K562 (cell line): ENCODE measurements around the gene RNF145. TPM values are rescaled to one million over a fixed set of nuclear protein-coding genes. Genes with fewer than 3 reads are reported as not detected.
A peak's percentile ranks its signal among the peaks of the same experiment; 100 is the strongest.

Source experiments
- ATAC-seq: fragments of 200-7000 bp; cut with Tn5 transposase; 3 replicates; pipeline ENCODE4 v1.9.1; 2020; ENCODE audit warnings: moderate library complexity
- BruUV-seq: library from RNA; stranded (reverse); fragments of 400-500 nt; replicated peaks from 2 replicates; lab custom pipeline; 2021; lab: Mats Ljungman, UMichigan
- CTCF ChIA-PET: fragments of 300-600 bp; formaldehyde crosslinking; extraction: SDS; loops from one replicate; lab custom pipeline; 2021; ENCODE audit warnings: low intra/inter-chr PET ratio; lab: Yijun Ruan, JAX
- POLR2A ChIA-PET: fragments of 300-600, 350-650 bp; sonication (Branson Sonifier 250); formaldehyde crosslinking; extraction: SDS; loops from one replicate; lab custom pipeline; 2021; ENCODE audit warnings: antibody characterized with exemption, inconsistent platforms; lab: Yijun Ruan, JAX
- DNase-seq, 4 experiments: peaks; one replicate each; pipeline versions ENCODE4 v3.0.0 to v3.0.0-alpha.2; 2011 to 2018; ENCODE audit warnings: low spot score in 3 of 4, mixed read lengths in 3 of 4; ENCODE audit errors: extremely low read depth in 1 of 4
- FAIRE-seq: peaks from 2 replicates; lab custom pipeline; 2011; peaks lifted over from hg19 to GRCh38; lab: Jason Lieb, UNC
- H2AFZ ChIP-seq: 2 replicates; pipeline ENCODE4 v1.6.0; 2011; ENCODE audit warnings: low read depth, low read length, control low read depth, inconsistent platforms
- H3K27ac ChIP-seq: fragments of 200-600 bp; 3 replicates; pipeline ENCODE4 v1.8.0; 2011; ENCODE audit warnings: low read depth, mild to moderate bottlenecking, control low read depth, inconsistent platforms, low read length, moderate library complexity, mixed read lengths; ENCODE audit errors: extremely low read depth
- H3K27me3 ChIP-seq, 2 experiments: fragments of 300-600 bp in 1 of 2; 2 replicates in 1 of 2; 3 replicates in 1 of 2; pipeline versions ENCODE4 v1.6.0 to v1.8.0; 2011; ENCODE audit warnings: inconsistent platforms in 2 of 2, low read length in 2 of 2, mild to moderate bottlenecking in 1 of 2, mixed read lengths in 1 of 2, moderate library complexity in 1 of 2; ENCODE audit not compliant: control insufficient read depth in 2 of 2, insufficient read depth in 2 of 2
- H3K36me3 ChIP-seq: fragments of 300-600 bp; 3 replicates; pipeline ENCODE4 v1.8.0; 2011; ENCODE audit warnings: mild to moderate bottlenecking, low read length, inconsistent platforms; ENCODE audit not compliant: control insufficient read depth, insufficient read depth
- H3K4me1 ChIP-seq, 2 experiments: fragments of 200-600 bp in 1 of 2; replicated peaks in 1 of 2; 2 replicates in 1 of 2; 3 replicates in 1 of 2; pipeline versions ENCODE4 v1.5.1 to v1.8.0; 2011; ENCODE audit warnings: inconsistent platforms in 2 of 2, low read length in 2 of 2, mild to moderate bottlenecking in 1 of 2, mixed read lengths in 1 of 2, moderate library complexity in 1 of 2; ENCODE audit not compliant: control insufficient read depth in 2 of 2, insufficient read depth in 2 of 2
- H3K4me2 ChIP-seq: 2 replicates; pipeline ENCODE4 v1.6.1; 2011; ENCODE audit warnings: low read length, control low read depth, inconsistent platforms, mixed read lengths; ENCODE audit not compliant: insufficient read depth
- H3K4me3 ChIP-seq: fragments of 200-600 bp; sonication (generic), shearing (Covaris generic); 2 replicates; pipeline ENCODE4 v1.5.1; 2016; ENCODE audit warnings: control low read depth, inconsistent platforms
- H3K79me2 ChIP-seq: fragments of 200-600 bp; 3 replicates; pipeline ENCODE4 v1.8.0; 2011; ENCODE audit warnings: low read length, inconsistent platforms; ENCODE audit not compliant: control insufficient read depth, insufficient read depth
- H3K9ac ChIP-seq, 2 experiments: 2 replicates each; pipeline versions ENCODE4 v1.6.0 to v1.6.1; 2011; ENCODE audit warnings: low read depth in 2 of 2, low read length in 2 of 2, control low read depth in 1 of 2, inconsistent platforms in 1 of 2, mild to moderate bottlenecking in 1 of 2, mixed read lengths in 1 of 2; ENCODE audit not compliant: insufficient read depth in 1 of 2
- H3K9me1 ChIP-seq: one replicate; pipeline ENCODE4 v1.6.0; 2011; ENCODE audit warnings: inconsistent platforms, mild to moderate bottlenecking, low read length, moderate library complexity; ENCODE audit not compliant: control insufficient read depth, insufficient read depth
- H3K9me3 ChIP-seq: replicated peaks from 2 replicates; pipeline ENCODE4 v1.5.1; 2011; ENCODE audit warnings: low read depth, low read length, inconsistent platforms; ENCODE audit not compliant: control insufficient read depth, insufficient read depth
- H4K20me1 ChIP-seq: replicated peaks from 2 replicates; pipeline ENCODE4 v1.6.1; 2011; ENCODE audit warnings: low read length, inconsistent platforms, mixed read lengths; ENCODE audit not compliant: control insufficient read depth, insufficient read depth
- CBFB ChIP-seq: sonication (generic); formaldehyde crosslinking; IDR thresholded peaks from 2 replicates; pipeline ENCODE4 v1.4.0; 2020; ENCODE audit warnings: mild to moderate bottlenecking, missing genetic modification reagents
- FOXA3 ChIP-seq, 2 experiments: fragments of 450-650 bp in 1 of 2; sonication (generic) in 1 of 2; formaldehyde crosslinking; IDR thresholded peaks in 1 of 2; conservative IDR thresholded peaks in 1 of 2; 2 replicates each; pipeline versions ENCODE4 v1.4.0 to v1.8.0; 2020 to 2022; ENCODE audit warnings: mild to moderate bottlenecking in 2 of 2, missing genetic modification reagents in 1 of 2
- HMG20B ChIP-seq: fragments of 250-450 bp; sonication (Bioruptor Pico); IDR thresholded peaks from 2 replicates; pipeline ENCODE4 v1.5.0; 2021; ENCODE audit warnings: mild to moderate bottlenecking
- MAFG ChIP-seq: fragments of 450-650 bp; conservative IDR thresholded peaks from 2 replicates; pipeline ENCODE4 v1.6.1; 2016; ENCODE audit warnings: missing genetic modification characterization, missing compliant biosample characterization
- NFE2 ChIP-seq: IDR thresholded peaks from 2 replicates; pipeline ENCODE4 v1.6.1; 2014; ENCODE audit warnings: antibody characterized with exemption, low read depth
- NFE2L1 ChIP-seq: fragments of 450-650 bp; IDR thresholded peaks from 2 replicates; pipeline ENCODE4 v1.6.1; 2016; ENCODE audit warnings: missing genetic modification characterization, low read depth, mild to moderate bottlenecking, missing compliant biosample characterization, moderate library complexity, borderline replicate concordance
- NFIX ChIP-seq: fragments of 250-450 bp; sonication (Bioruptor Pico); IDR thresholded peaks from 2 replicates; pipeline ENCODE4 v1.4.0; 2020; ENCODE audit warnings: low read depth, mild to moderate bottlenecking, moderate library complexity
- SMAD4 ChIP-seq: fragments of 250-450 bp; sonication (Bioruptor Pico); conservative IDR thresholded peaks from 2 replicates; pipeline ENCODE4 v1.8.0; 2021; ENCODE audit warnings: inconsistent platforms, mild to moderate bottlenecking, moderate library complexity
- SMARCB1 ChIP-seq: IDR thresholded peaks from 2 replicates; pipeline ENCODE4 v1.6.1; 2011; ENCODE audit warnings: improper control_type of control experiment, low read depth; ENCODE audit not compliant: insufficient read length
- SNIP1 ChIP-seq: fragments of 450-650 bp; IDR thresholded peaks from 2 replicates; pipeline ENCODE4 v1.7.1; 2017; ENCODE audit warnings: low read depth, mild to moderate bottlenecking
- TBL1XR1 ChIP-seq, 2 experiments: IDR thresholded peaks; 2 replicates each; pipeline ENCODE4 v1.6.1; 2012; ENCODE audit warnings: improper control_type of control experiment in 2 of 2, low read length in 2 of 2, mild to moderate bottlenecking in 1 of 2
- ZFP36 ChIP-seq: fragments of 150-350 bp; IDR thresholded peaks from 2 replicates; pipeline ENCODE4 v1.6.1; 2018; ENCODE audit warnings: low read length, low read depth; ENCODE audit not compliant: partially characterized antibody
- ZNF444 ChIP-seq: fragments of 250-450 bp; sonication (Bioruptor Pico); IDR thresholded peaks from 2 replicates; pipeline ENCODE4 v1.4.0; 2020; ENCODE audit warnings: mild to moderate bottlenecking, moderate library complexity
- WGBS: fragments of 100-300 bp; shearing (Covaris generic); methylation state at CpG from one replicate; pipeline ENCODE4 v1.1.6; 2016; ENCODE audit warnings: low coverage, mixed read lengths; ENCODE audit not compliant: insufficient coverage; ENCODE audit errors: missing lambda C conversion rate; 5-methylcytosine and 5-hydroxymethylcytosine counted together
- in situ Hi-C: fragments of 300-500 bp; cut with MboI; formaldehyde crosslinking; loops from 4 replicates; pipeline ENCODE4 v1.15.0; 2018; ENCODE audit warnings: inconsistent platforms, mixed read lengths
- intact Hi-C: fragments of 100-400 bp; cut with micrococcal nuclease; formaldehyde crosslinking; loops from 2 replicates; pipeline ENCODE4 v1.14.2; 2022
- polyA plus RNA-seq, 8 experiments: library from polyadenylated mRNA; depleted of rRNA in 4 of 8; stranded (reverse) in 5 of 8; unstranded in 3 of 8; fragments of >200 nt; fragmentation: Nextera tagmentation in 2 of 8; fragmentation: Illumina TruSeq in 1 of 8; extraction: Ambion mirVana in 2 of 8; extraction: Trizol in 1 of 8; gene quantifications; 2 replicates each; pipeline versions ENCODE4 v1.2.1 to v1.2.3, GENCODE V29; 2011 to 2014; ENCODE audit warnings: inconsistent platforms in 1 of 8, missing spikeins in 1 of 8
- total RNA-seq, 7 experiments: library from RNA; depleted of rRNA in 6 of 7; stranded (reverse); fragments of >200 nt in 6 of 7; fragmentation: Illumina TruSeq in 2 of 7; extraction: Trizol in 2 of 7; gene quantifications; 2 replicates each; pipeline versions ENCODE4 v1.2.1 to v1.2.3, GENCODE V29; 2011 to 2021; ENCODE audit warnings: low replicate concordance in 1 of 7
- TF ChIP-seq, protein P1 (sequence below): fragments of 450-650 bp; IDR thresholded peaks from 2 replicates; pipeline ENCODE4 v1.6.1; 2017; ENCODE audit warnings: antibody characterized with exemption, mild to moderate bottlenecking
- TF ChIP-seq, protein P2 (sequence below): sonication (generic); formaldehyde crosslinking; IDR thresholded peaks from 2 replicates; pipeline ENCODE4 v1.8.0; 2022; ENCODE audit warnings: mild to moderate bottlenecking, low read depth, missing genetic modification reagents
- TF ChIP-seq, protein P3 (sequence below): fragments of 450-650 bp; conservative IDR thresholded peaks from 2 replicates; pipeline ENCODE4 v1.6.1; 2016; ENCODE audit warnings: missing genetic modification characterization, low read depth, mild to moderate bottlenecking, missing compliant biosample characterization, moderate library complexity

RNF145 gene
- total and polyA plus RNA-seq, 9 of the 15 experiments (the other 6 are each of a cell fraction or from before 2014, with no cell fraction given), result 13.6 to 40.7 (median 25.4) TPM

DNA sequence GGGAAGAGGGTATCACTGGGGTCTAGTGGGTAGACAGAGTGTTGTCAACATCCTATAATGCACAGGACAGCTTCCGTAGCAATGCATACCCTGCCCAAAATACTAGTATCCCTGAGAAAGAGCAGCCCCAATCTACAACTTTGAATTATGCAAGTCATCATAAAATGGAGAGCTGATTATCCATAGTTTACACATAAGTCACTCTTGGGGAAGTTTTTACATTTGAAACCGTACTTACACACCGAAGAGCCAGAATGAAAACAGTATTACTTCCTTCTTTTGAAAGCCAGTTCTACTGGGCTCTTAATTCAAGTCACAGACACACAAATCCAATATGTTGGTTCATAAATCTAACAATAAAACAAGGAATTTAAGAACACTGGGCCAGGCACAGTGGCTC is 21.6 kb downstream of the RNF145 start (continued):
- TF ChIP-seq, protein P1, sequence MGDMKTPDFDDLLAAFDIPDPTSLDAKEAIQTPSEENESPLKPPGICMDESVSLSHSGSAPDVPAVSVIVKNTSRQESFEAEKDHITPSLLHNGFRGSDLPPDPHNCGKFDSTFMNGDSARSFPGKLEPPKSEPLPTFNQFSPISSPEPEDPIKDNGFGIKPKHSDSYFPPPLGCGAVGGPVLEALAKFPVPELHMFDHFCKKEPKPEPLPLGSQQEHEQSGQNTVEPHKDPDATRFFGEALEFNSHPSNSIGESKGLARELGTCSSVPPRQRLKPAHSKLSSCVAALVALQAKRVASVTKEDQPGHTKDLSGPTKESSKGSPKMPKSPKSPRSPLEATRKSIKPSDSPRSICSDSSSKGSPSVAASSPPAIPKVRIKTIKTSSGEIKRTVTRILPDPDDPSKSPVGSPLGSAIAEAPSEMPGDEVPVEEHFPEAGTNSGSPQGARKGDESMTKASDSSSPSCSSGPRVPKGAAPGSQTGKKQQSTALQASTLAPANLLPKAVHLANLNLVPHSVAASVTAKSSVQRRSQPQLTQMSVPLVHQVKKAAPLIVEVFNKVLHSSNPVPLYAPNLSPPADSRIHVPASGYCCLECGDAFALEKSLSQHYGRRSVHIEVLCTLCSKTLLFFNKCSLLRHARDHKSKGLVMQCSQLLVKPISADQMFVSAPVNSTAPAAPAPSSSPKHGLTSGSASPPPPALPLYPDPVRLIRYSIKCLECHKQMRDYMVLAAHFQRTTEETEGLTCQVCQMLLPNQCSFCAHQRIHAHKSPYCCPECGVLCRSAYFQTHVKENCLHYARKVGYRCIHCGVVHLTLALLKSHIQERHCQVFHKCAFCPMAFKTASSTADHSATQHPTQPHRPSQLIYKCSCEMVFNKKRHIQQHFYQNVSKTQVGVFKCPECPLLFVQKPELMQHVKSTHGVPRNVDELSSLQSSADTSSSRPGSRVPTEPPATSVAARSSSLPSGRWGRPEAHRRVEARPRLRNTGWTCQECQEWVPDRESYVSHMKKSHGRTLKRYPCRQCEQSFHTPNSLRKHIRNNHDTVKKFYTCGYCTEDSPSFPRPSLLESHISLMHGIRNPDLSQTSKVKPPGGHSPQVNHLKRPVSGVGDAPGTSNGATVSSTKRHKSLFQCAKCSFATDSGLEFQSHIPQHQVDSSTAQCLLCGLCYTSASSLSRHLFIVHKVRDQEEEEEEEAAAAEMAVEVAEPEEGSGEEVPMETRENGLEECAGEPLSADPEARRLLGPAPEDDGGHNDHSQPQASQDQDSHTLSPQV, result 0 out of 2 replicates have a peak, but pooled peaks have one; percentile 20
- no peak for TF ChIP-seq FOXA3 (CRISPR knock-in tag; conservative IDR thresholded peaks at IDR 0.05 in 1 of 2, IDR thresholded peaks at IDR 0.05 in 1 of 2)
- peak; percentile 92 for TF ChIP-seq MAFG (tag)
- no peak for TF ChIP-seq HMG20B (CRISPR knock-in tag)
- TF ChIP-seq NFE2L1 (tag), result peak; percentile 5; the same call in 1 of the 2 replicates

DNA sequence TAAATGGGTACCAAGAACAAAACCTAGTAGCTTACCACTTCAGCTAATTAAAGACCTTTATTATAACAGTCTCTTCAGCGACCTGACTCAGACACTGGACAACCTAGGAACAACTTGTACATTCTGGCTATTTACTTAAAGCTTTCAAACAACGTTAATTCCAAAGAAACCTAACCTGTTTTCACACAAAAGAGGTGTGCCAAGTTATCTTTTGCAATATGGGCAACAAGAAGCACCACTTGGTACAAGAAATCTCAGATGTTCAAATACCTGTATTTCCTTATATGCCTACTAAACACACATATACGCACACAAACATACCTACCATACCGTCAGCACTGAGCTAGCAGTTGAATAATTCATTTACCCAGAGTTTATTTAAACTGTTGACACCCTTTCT is 23.0 kb downstream of the RNF145 start:
- Histone ChIP-seq H3K9me1 (no peaks in the 10 kb centered on the region), H3K9ac (no peak overlapping the region), H3K27me3 (no peaks in the 10 kb centered on the region), H3K9me3 (no peaks in the 10 kb centered on the region), H2AFZ (no peak overlapping the region), H3K4me1 (peaks cover 0 to 9% of the 10 kb centered on the region in 2 experiments; a peak in 2 of 5 replicates), H3K4me2 (no peak overlapping the region), H3K27ac (no peak overlapping the region), H3K79me2 (peaks cover 75% of the 10 kb centered on the region), H3K4me3 (no peak overlapping the region), H3K36me3 (peaks cover 59% of the 10 kb centered on the region), H4K20me1 (no peaks in the 10 kb centered on the region)
- 92% methylated on average over 4 of the region's 4 CpGs for WGBS
- in situ Hi-C loops, result no loop called here
- intact Hi-C loops, result no loop called here
- FAIRE-seq, result no peak
- CTCF ChIA-PET, result no interaction called here
- no peak for DNase-seq
- POLR2A ChIA-PET, result interaction anchor here (0.8 to 1.3 kb wide), 5 partner anchors 10 to 92 kb away, joined by 3 to 6 read pairs (median 4); no protein-coding TSS in a partner anchor
- no peak for ATAC-seq
- BruUV-seq, result no TSS peak
- no peak for TF ChIP-seq SMARCB1
- TF ChIP-seq SMAD4 (CRISPR knock-in tag), result no peak
- no peak for TF ChIP-seq ZNF444 (CRISPR knock-in tag)
- TF ChIP-seq TBL1XR1 (IDR thresholded peaks at IDR 0.05; ENCODE audit: low read length in 2 of 2), result no peak
- TF ChIP-seq CBFB (CRISPR knock-in tag), result no peak
- TF ChIP-seq, protein P2, sequence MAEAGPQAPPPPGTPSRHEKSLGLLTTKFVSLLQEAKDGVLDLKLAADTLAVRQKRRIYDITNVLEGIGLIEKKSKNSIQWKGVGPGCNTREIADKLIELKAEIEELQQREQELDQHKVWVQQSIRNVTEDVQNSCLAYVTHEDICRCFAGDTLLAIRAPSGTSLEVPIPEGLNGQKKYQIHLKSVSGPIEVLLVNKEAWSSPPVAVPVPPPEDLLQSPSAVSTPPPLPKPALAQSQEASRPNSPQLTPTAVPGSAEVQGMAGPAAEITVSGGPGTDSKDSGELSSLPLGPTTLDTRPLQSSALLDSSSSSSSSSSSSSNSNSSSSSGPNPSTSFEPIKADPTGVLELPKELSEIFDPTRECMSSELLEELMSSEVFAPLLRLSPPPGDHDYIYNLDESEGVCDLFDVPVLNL (CRISPR knock-in tag), result no peak
- TF ChIP-seq NFIX (CRISPR knock-in tag), result no peak
- no peak for TF ChIP-seq SNIP1
- TF ChIP-seq ZFP36, result no peak
- TF ChIP-seq NFE2, result no peak
- TF ChIP-seq, protein P3, sequence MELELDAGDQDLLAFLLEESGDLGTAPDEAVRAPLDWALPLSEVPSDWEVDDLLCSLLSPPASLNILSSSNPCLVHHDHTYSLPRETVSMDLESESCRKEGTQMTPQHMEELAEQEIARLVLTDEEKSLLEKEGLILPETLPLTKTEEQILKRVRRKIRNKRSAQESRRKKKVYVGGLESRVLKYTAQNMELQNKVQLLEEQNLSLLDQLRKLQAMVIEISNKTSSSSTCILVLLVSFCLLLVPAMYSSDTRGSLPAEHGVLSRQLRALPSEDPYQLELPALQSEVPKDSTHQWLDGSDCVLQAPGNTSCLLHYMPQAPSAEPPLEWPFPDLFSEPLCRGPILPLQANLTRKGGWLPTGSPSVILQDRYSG (tag), result no peak
